HG03520 (cell line): ENCODE measurements around the gene GCA.

ENCODE experiments used
- ATAC-seq: cut with Tn5 transposase; IDR thresholded peaks from one replicate; pipeline ENCODE4 v1.9.1; 2021; ENCODE audit warnings: mild to moderate bottlenecking, moderate library complexity; ENCODE audit not compliant: unreplicated experiment

GCA gene, protein sequence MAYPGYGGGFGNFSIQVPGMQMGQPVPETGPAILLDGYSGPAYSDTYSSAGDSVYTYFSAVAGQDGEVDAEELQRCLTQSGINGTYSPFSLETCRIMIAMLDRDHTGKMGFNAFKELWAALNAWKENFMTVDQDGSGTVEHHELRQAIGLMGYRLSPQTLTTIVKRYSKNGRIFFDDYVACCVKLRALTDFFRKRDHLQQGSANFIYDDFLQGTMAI

DNA sequence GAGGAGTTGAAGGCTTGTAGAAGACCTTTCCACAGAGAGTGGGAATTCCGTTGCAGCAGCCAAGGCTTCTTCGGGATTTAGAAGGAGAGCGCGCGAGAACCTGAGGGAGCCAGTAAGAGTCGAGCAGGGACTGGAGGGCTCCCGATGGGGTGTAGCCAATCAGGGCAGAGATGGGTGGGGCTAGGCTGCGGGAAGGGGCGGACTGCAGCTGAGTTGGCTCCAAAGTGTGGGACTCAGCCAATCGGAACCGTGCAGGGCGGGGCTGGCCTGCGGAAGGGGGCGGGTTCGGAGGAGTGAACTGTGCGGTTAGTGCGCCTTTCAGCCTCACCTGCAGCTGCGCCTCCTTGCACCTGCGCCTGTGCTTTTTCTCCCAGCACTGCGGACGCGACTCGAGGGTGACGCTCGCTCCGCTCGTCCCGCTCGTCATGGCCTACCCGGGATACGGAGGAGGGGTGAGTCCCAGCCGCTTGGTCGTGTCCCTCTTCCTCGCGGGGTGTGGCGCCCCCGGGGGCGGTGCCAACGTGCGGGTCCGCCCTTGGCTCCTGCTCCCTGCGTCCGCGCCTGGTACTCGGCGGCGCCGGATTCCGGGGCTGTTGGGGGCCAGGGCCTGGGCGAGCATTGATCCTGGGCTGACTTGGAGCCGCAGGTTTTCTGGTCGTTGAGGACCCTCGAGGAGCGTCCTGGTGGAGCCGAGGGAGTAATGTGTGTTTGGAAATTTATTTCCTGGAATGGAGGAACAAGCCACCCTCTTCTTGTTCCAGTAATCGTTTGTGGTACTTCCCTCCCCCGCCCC is at the start of gene GCA:
Gene GCA (plus strand): TSS at position 309 of the 793 bp plus-strand sequence. CDS start 117 bp downstream, at position 426.
- peak; percentile 99 for ATAC-seq

DNA sequence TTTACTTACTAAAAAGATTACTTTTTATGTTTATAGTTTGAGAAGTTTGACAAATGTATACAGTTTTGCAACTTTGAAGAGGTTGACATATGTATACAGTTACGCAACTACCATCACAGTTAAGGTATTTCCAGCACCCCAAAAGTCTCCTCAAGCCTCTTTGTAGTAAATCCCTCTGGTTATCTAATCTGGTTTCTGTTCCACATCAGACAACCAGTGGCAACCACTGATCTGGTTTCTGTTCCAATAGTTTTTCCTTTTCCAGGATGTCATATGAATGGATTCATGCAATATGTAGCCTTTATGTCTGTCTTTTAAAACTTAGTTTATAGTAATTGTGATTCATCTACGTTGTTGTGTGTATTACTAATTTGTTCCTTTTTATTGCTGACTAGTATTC is 48.9 kb upstream of the GCA start:
- ATAC-seq, result no peak

DNA sequence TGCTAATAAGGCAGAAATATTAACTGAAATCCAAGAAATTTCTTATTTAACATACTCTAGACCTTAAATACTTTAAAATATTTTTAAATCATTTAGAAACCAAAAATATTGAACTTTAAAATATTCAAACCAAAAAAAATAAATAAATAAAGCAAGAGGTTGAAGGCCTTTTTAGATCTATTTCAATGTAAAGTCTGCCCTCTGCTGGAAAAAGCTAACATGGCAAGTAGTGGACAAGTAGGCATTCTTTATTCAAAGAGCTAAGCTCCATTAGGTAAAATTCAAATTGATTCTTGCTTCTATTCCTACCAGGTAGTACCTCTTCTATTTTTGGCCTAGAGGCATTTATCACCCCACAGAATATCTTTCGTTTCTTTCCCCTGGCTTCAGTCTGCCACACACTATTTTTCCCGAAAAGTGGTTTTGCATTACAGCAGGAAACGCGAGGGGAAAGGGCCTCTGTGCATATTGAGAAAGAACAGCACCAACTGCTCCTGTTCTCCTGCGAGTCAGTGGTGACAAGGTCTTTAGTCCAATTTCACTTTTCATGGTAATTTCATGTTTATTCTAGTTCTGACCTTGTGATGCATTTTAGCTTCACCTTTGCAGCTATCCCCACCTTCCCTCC is 45.9 kb upstream of the GCA start:
- ATAC-seq, result peak; percentile 66

DNA sequence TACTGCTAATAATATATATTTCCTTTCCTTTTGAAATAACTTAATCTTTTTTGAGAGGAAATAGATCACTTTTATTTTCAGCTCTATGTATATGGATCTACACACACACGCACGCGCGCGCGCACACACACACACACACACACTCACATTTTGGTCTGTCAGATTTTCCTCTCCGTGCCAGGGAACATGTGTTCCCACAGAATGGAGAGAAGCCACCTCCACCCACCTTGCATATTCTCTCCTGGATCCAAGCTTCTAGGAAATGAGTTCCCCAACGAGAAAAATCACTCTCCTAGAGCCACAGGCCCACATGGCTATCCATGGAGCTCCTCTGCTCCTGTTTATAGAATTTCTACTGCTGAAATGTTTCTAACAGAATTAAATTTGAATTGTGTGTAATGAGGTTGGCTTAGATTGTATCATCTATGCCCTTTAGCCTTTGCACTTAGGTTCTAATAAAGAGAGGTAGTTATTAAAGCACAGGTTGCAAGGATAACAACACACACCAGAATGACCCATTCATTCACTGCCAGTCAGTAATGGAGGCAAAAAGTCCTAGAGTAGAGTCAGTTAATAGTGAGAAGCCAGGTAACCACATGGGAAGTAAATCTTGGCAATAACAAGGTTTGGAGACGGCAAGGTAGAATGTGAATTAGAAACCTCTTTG is 45.1 kb upstream of the GCA start:
- ATAC-seq, result no peak

DNA sequence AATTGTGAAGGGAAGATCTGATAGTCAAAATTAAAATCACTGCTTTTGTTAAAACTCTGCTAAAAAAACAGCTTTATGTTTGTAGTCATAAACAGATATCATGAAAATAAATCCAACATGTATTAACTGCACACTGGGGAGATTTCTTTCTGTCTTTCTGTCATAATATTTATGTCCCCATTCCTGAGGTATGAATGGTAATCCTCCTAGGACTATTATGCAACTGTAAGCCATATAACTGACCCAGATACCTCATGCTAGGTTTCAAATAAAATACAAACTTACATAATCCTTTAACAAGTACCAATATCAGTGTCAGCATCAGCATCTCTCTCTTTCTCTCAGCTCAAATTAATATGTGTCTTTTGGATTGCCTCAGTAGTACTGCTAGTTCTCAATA is 43.7 kb upstream of the GCA start:
- no peak for ATAC-seq

DNA sequence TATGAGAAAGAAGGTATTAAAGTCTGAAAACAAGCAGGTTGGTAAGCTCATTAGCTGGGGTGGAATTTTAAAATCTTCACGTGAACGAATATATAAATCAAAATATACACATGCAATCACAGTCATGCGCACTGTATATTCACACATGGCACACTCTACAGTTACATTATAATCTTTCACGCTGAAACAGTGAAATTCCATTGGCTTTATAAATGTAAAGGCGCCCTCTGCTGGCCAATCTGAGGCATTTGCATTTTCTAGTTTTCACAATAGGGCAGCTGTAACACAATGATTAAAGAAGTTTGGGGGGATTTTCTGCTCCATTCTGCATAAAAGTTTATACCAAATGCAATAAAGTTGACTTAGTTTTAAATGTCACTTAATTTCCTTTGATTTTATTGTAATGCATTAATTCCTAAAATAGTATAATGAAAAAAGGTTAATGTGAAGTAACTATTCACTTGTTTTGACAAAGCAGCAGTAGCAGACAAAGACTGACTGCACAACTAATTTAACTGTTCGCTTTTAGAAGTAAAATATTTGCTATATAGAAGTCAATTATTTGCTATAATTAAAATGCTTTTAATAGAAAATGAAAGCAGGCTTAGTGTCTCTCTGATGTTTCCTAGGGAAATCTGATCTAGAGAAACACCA is 42.7 kb upstream of the GCA start:
- peak; percentile 70 for ATAC-seq

DNA sequence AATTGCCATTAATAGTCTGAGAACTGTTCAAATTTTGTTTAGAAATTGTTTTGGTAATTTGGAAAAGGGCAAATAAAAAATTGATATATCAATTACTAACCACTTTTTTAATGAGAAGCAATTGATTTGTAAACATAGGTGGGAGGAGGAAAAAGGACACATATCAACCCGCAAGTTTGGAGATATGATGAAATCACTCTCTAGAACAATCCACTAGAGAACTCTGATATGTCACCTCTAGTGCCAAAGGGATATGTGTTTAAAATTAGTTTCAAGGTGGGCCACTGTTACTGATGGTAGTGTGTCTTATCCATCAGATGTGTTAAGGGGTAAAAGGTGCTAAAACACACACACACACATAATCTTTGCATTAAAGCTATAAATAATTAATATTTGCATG is 42.1 kb upstream of the GCA start:
- no peak for ATAC-seq

DNA sequence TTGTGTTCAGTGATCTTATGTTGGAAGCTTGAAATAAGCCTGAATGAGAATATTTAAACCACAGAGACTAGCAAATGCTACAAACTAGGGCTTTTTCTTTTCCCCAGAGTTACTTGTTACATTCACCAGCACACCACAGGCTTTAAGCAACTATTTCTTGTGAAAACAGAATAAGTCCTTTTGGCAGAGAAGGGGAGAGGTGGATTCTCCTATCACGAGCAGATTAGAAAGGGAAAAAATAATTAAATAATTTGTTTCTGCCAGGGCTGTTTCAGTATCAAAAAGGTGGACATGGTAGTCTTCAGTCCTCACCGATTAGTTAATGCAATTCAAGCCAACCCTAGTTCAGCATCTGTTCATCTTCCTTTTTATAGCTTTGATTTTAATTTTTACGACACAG is 38.0 kb upstream of the GCA start:
- ATAC-seq, result no peak

DNA sequence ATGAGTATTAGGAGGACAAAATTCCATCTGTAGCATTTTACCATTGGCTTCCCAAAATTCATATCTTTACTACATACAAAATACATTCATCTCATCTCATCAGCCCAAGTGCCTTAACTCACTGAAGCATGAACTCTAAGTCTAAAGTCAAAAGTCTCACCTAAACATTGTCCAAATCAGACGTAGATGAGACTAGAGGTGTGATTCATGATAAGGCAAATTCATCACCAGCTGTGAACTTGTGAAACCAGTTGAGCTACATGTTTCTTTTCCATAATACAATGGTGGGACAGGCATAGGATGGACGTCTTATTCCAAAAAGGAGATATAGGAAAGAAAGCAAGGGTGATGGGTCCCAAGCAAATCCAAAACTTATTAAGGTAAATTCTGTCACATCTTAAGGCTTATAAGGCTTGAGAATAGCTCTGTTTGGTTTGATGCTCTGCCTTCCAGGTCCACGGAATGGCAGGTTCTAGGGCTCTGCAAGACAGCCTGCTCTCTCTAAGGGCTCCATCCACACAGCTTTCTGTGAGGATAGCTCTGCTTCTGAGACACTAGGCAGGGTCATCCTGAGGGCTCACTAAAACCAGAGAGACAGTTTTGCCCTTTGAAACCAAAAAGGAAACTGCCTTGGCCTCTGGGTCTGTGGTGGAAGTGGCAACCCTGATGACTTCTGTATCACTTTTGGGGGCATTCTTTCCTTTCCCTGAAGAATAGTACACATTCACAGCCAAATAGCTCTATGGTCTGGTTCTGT is 35.0 kb upstream of the GCA start:
- no peak for ATAC-seq

DNA sequence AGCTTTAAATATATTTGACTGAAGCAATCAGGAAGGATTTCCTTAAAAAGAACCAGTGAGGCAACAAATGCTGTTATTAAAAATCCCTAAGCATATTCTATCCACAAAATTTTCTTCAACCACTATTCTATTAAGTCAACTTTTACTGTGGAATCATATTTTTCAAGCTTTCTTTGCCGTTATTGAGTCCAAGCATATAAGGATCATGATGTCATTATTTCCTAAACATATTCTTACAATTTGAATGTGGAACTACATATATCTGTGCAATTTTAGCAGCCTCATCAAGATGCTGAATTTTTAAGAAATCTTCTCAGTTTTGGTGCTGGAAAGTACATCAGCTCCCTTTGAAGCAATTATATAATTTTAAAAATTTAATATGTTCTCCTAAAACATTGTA is 31.1 kb upstream of the GCA start:
- ATAC-seq, result no peak

DNA sequence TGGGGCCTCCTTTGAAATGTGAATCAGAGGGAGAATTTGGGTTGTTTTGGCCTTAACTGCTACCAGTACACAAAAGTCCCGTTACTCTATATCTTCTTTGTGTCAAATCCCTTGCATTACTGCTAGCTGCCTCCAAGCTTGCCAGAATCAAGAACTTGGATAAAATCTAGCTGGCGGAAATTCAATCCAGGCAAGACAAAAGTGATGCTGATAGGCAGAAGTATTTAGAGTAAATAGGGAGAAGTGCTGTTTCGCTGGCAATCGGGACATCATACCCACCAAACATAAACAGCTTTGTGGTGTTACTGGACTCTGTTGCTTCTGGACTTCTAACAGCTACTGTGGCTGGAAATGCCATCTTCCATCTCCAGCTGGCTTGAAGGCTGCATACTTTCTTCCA is 28.0 kb upstream of the GCA start:
- ATAC-seq, result no peak

DNA sequence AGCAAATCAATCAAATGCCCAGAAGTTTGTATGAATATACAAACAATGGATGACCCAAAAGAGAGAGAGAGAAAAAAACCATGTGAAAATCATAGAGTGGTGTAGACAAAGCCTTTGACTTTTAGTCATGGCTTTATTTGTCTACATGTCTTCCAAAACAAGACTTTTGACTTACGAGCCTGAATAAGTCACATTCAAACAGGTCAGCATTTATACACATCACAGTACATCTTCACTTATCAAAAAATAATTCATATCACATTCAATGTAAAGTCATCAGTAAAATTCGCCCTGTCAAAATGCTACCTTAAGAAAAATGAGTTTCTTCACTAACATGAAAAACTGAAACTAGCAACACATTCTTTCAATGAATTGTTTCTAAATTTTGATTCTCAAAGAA is 27.3 kb upstream of the GCA start:
- no peak for ATAC-seq

DNA sequence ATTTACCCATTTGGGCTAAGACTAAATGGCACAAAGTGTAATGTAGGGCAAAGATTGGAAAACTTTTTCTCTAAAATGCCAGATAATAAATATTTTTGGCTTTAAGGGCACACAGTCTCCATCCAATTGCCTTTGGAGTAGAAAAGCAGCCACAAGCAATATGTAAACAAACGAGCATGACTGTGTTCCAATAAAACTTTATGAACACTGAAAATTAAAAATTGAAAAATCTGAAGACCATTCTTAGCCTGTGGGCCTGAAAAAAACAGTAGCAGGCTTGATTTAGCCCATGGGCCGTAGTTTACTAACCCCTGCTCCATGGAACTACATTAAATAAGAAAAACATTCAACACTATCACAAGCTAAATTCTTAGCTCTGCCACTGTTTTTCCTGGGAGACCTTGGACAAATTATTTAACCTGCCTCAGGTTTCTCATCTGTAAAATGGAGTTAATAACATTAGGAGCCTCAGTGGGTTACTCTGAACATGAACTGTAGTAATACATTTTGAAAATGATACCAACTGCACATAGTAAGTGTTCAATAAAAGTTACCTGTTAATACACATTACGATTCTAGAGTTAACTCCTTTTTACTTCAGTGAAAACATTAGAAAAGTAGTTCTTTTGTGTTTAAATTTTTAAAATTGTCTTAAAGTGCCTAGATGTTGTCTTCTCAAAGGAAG is 26.7 kb upstream of the GCA start:
- no peak for ATAC-seq

DNA sequence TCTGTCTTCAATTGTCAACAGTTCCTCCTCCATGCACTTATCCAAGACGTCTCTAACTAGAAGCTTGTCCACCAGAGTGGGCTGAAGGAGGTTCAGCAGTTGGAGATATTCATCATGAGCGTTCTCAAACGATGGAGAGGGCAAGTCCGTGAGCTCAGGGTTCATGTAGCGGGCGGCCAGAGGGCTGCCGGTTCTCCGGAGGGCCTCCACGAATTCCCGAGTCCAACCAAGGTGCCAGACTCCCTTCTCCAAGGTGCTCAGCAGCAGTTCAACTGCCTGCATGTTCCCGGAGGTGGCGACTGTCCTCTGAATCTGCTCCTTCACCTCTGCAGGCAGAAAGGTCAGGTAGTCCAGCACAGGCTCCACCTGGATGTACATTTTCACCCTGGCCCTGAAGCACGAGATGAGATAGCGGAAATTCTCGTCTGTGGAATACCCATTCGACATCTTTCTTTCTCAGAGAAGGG is 26.0 kb upstream of the GCA start:
- ATAC-seq, result peak; percentile 6

DNA sequence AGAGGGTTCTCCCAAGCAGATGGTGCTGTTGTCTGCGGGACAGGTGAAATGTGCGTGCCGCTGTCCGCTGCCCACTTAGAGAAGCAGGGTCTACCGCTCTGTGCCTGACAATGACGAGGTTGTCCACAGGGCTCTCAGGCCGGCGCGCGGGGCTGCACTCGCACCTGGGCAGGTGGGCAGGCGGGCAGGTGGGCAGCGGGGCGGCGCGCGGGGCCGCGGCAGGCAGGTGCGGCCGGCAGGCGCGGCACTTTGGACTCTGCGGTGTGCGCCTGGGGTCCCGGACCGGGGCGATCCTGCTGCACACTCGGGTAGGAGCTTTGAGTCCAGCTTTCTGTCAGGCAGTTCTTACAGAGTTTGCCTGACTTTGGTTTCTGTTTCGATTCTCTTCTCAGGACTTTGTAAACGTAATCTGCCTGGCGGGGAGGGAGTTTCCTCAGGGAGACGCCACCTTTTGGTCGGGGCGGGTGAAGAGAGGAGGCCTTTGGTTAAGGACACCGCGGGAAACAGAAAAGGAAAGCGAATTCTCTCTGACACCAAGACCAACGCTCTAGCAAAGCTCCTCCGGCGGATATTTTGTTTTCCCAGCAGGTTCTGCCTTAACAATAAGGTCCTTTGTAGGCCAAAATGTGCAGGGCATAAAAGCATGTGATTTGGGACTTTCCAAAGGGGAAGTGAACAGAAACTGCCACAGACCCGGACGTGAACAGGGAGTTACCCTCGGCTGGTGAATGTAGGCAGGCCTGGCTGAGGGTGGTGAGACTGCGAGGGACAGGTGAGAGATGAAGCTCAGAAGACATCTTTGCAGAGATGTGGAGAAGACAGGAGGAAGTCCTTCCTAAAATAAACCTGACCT is 25.4 kb upstream of the GCA start, which contains the start of gene IFIH1:
Gene IFIH1 (minus strand): TSS at position 357 of the 853 bp plus-strand sequence. CDS start 377 bp downstream, outside the sequence.
- ATAC-seq, result peak; percentile 83

DNA sequence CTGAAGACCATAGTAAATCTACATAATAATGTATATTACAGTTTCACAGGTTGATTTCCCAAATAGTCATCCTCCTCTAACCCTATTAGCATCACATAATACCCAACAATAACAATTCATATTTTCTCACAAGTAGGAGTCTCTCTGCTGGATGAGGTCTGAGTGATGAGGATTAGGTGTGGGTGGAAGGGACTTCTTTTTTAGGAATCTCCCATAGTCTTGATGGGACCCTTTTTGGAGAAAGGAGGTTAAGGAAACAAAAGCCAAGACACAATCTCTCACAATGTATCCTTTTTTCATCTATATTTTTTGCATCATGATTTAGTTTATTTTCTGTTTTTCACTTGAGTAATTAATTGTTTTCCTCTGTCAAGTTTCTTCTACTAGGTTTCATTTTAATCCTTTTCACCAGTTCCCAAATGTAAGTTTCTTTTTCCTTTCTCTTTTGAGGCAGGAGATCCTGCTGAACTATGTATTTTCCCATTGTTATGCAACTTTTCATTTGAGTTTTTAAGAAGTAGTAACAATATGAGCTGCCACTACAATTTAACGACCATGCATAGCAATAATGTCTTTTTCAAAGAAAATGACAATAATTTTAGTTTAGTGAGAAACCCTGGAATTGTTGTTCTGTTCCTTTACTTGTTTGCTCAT is 22.9 kb upstream of the GCA start:
- no peak for ATAC-seq

DNA sequence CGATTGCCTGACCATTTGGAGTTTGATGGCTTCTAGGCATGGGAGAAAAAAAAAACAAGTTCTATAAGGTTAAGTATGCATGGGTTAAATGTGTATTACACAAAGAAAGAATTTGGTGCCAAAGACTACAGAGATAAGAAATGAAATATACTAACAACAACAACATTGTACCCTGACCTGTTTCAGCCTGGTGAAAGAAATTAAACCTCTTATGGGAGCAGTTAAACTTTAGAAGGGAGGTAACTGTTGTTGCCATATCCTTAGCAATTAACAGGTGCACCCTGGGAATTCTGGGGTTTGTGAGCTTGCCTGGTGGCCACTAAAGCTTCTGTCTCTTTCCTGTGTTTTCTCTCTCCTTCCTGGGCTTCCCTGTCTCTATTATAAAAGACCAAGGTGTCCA is 19.0 kb upstream of the GCA start:
- no peak for ATAC-seq

DNA sequence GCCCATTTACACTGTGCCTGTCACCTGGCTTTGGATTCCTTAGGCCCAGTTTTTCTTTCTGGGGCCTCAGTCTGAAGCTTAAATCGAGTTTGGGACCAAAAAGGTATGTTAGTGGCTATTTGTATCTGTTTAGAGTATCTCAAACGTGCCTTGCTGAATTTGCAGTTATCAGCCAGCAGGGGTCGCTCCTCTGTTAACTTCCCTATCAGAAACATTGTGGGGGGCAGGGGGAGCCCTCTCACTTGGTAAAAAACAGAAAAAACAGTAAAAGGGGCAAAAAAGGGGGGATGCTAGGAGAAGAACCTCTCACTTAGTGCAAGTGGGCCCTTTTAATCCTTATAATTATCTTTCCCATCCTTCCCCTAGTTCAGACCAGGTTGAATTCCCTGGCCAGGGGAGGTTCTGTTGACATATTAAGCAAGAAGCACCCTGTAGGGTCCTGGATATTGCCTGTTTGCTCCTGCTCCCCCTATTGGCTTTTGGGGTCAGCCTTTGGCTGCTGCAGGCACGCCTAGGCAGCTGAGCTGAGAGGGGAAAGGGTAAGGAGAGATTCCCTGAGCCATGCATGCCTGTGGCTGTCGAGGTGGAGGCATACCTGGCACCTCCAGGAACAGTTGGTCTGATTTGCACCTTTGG is 16.7 kb upstream of the GCA start:
- ATAC-seq, result no peak
